Fibroblast of skin of abdomen (primary cell): Measurements from ENCODE around the gene PLEKHA5.
A peak's percentile ranks its signal among the peaks of the same experiment; 100 is the strongest.
"Not testable (repeated sequence)": the region's sequence is repeated elsewhere in the genome, so short reads cannot be mapped to it uniquely, and the experiment has no call there.

Source experiments
- DNase-seq: peaks from one replicate; pipeline ENCODE4 v3.0.0-alpha.2; 2013

The PLEKHA5 gene

GRCh38 chr12:19338405-19338804 lies 208.9 kb downstream of the PLEKHA5 start:
- no peak for DNase-seq

GRCh38 chr12:19350850-19351249 lies 221.3 kb downstream of the PLEKHA5 start:
- DNase-seq, result not testable (repeated sequence)

GRCh38 chr12:19351346-19351745 lies 221.8 kb downstream of the PLEKHA5 start:
- DNase-seq, result no peak

GRCh38 chr12:19369691-19370148 lies 240.2 kb downstream of the PLEKHA5 start:
- DNase-seq, result peak; percentile 24

GRCh38 chr12:19373586-19373985 lies 244.1 kb downstream of the PLEKHA5 start:
- no peak for DNase-seq

GRCh38 chr12:19375888-19376287 lies 246.4 kb downstream of the PLEKHA5 start:
- no peak for DNase-seq

- no peak for DNase-seq
Observed at GRCh38 chr12:19376691-19377090, 247.2 kb downstream of the PLEKHA5 start.

- peak; percentile 85 for DNase-seq
Observed at GRCh38 chr12:19382111-19382526, 252.6 kb downstream of the PLEKHA5 start.

- DNase-seq, result no peak
Observed at GRCh38 chr12:19382563-19382962, 253.0 kb downstream of the PLEKHA5 start.

GRCh38 chr12:19387161-19387560 lies 257.6 kb downstream of the PLEKHA5 start:
- no peak for DNase-seq

- DNase-seq, result no peak
Observed at GRCh38 chr12:19388131-19388549, 258.6 kb downstream of the PLEKHA5 start.

GRCh38 chr12:19390051-19390598 lies 260.6 kb downstream of the PLEKHA5 start:
- DNase-seq, result no peak

GRCh38 chr12:19392644-19393043 lies 263.1 kb downstream of the PLEKHA5 start:
- not testable (repeated sequence) for DNase-seq

- no peak for DNase-seq
Observed at GRCh38 chr12:19394385-19394784, 264.9 kb downstream of the PLEKHA5 start.

GRCh38 chr12:19397534-19397933 lies 268.0 kb downstream of the PLEKHA5 start:
- DNase-seq, result no peak

GRCh38 chr12:19398376-19399363 lies 269.1 kb downstream of the PLEKHA5 start:
- no peak for DNase-seq

- not testable (repeated sequence) for DNase-seq
Observed at GRCh38 chr12:19400649-19401285, 271.2 kb downstream of the PLEKHA5 start.

- DNase-seq, result no peak
Observed at GRCh38 chr12:19402211-19402610, 272.7 kb downstream of the PLEKHA5 start.

- DNase-seq, result no peak
Observed at GRCh38 chr12:19402743-19403431, 273.4 kb downstream of the PLEKHA5 start.

GRCh38 chr12:19404242-19404880 lies 274.8 kb downstream of the PLEKHA5 start:
- no peak for DNase-seq

GRCh38 chr12:19409376-19409775 lies 279.8 kb downstream of the PLEKHA5 start:
- DNase-seq, result peak; percentile 23

GRCh38 chr12:19410211-19410610 lies 280.7 kb downstream of the PLEKHA5 start:
- DNase-seq, result peak; percentile 31
